HepG2 (cell line): ENCODE data around the gene LRRC73. TPM values are rescaled to one million over a fixed set of nuclear protein-coding genes. Genes with fewer than 3 reads are reported as not detected.
A peak's percentile ranks its signal among the peaks of the same experiment; 100 is the strongest.

ENCODE experiments used
- ATF1 ChIP-seq: IDR thresholded peaks from 2 replicates; pipeline ENCODE4 v1.6.1; 2016; ENCODE audit warnings: mild to moderate bottlenecking, control low read depth
- ATM ChIP-seq: fragments of 450-650 bp; IDR thresholded peaks from 2 replicates; pipeline ENCODE4 v1.7.1; 2017; ENCODE audit warnings: mild to moderate bottlenecking, borderline replicate concordance
- GABPB1 ChIP-seq: IDR thresholded peaks from 2 replicates; pipeline ENCODE4 v1.6.1; 2016; ENCODE audit warnings: mild to moderate bottlenecking, missing genetic modification reagents, moderate library complexity, missing compliant biosample characterization
- GTF3A ChIP-seq: sonication (generic); formaldehyde crosslinking; conservative IDR thresholded peaks from 2 replicates; pipeline ENCODE4 v1.4.0; 2020; ENCODE audit warnings: mild to moderate bottlenecking, missing genetic modification reagents
- IKZF1 ChIP-seq: fragments of 450-650 bp; IDR thresholded peaks from 2 replicates; pipeline ENCODE4 v1.7.1; 2016
- KDM2A ChIP-seq: sonication (generic); formaldehyde crosslinking; IDR thresholded peaks from 2 replicates; pipeline ENCODE4 v1.4.0; 2020; ENCODE audit warnings: low read depth, missing genetic modification reagents, borderline replicate concordance
- KLF15 ChIP-seq: sonication (generic); formaldehyde crosslinking; IDR thresholded peaks from 2 replicates; pipeline ENCODE4 v1.8.1; 2023; ENCODE audit warnings: borderline replicate concordance, mild to moderate bottlenecking, inconsistent platforms, missing genetic modification reagents, mixed read lengths
- MTF1 ChIP-seq: sonication (generic); formaldehyde crosslinking; IDR thresholded peaks from 2 replicates; pipeline ENCODE4 v1.5.0; 2020; ENCODE audit warnings: missing genetic modification reagents
- NFATC3 ChIP-seq: sonication (generic); formaldehyde crosslinking; IDR thresholded peaks from 2 replicates; pipeline ENCODE4 v1.5.1; 2020; ENCODE audit warnings: mild to moderate bottlenecking, missing genetic modification reagents
- SNAPC2 ChIP-seq: sonication (generic); formaldehyde crosslinking; IDR thresholded peaks from 2 replicates; pipeline ENCODE4 v1.8.1; 2022; ENCODE audit warnings: mild to moderate bottlenecking, missing genetic modification reagents
- TCF7L2 ChIP-seq: IDR thresholded peaks from 2 replicates; pipeline ENCODE4 v1.6.1; 2011; ENCODE audit warnings: mild to moderate bottlenecking, low read depth, low read length, moderate library complexity
- U2AF1 ChIP-seq: fragments of 200-400 bp; formaldehyde crosslinking; optimal IDR thresholded peaks from 2 replicates; pipeline ENCODE3; 2017; ENCODE audit warnings: mild to moderate bottlenecking, low read depth, low read length
- YEATS4 ChIP-seq: sonication (generic); formaldehyde crosslinking; IDR thresholded peaks from 2 replicates; pipeline ENCODE4 v1.4.0; 2020; ENCODE audit warnings: missing genetic modification reagents, borderline replicate concordance
- ZFAT ChIP-seq: sonication (generic); formaldehyde crosslinking; conservative IDR thresholded peaks from 2 replicates; pipeline ENCODE4 v1.8.1; 2023; ENCODE audit warnings: missing genetic modification reagents, inconsistent platforms
- ZMYM3 ChIP-seq: sonication (generic); formaldehyde crosslinking; IDR thresholded peaks from 2 replicates; pipeline ENCODE4 v1.5.1; 2020; ENCODE audit warnings: mild to moderate bottlenecking, missing genetic modification reagents
- ZNF143 ChIP-seq: sonication (generic); formaldehyde crosslinking; IDR thresholded peaks from 2 replicates; pipeline ENCODE4 v1.4.0; 2020; ENCODE audit warnings: missing genetic modification reagents
- ZNF292 ChIP-seq: sonication (generic); formaldehyde crosslinking; IDR thresholded peaks from 2 replicates; pipeline ENCODE4 v1.8.1; 2022; ENCODE audit warnings: mild to moderate bottlenecking, low read depth, missing genetic modification reagents, borderline replicate concordance
- ZNF317 ChIP-seq: sonication (generic); formaldehyde crosslinking; IDR thresholded peaks from 2 replicates; pipeline ENCODE4 v1.5.0; 2020; ENCODE audit warnings: mild to moderate bottlenecking, missing genetic modification reagents
- ZNF337 ChIP-seq: sonication (generic); formaldehyde crosslinking; IDR thresholded peaks from 2 replicates; pipeline ENCODE4 v1.5.1; 2020; ENCODE audit warnings: missing genetic modification reagents, low read depth, mild to moderate bottlenecking, borderline replicate concordance
- ZNF382 ChIP-seq: sonication (generic); formaldehyde crosslinking; IDR thresholded peaks from 2 replicates; pipeline ENCODE4 v1.5.0; 2020; ENCODE audit warnings: missing genetic modification reagents, mild to moderate bottlenecking, borderline replicate concordance
- ZNF431 ChIP-seq: sonication (generic); formaldehyde crosslinking; IDR thresholded peaks from 2 replicates; pipeline ENCODE4 v1.9.0; 2022; ENCODE audit warnings: missing genetic modification reagents, low read depth, mild to moderate bottlenecking, borderline replicate concordance
- ZNF672 ChIP-seq: sonication (generic); formaldehyde crosslinking; IDR thresholded peaks from 2 replicates; pipeline ENCODE4 v1.8.1; 2022; ENCODE audit warnings: missing genetic modification reagents
- ZNF713 ChIP-seq: sonication (generic); formaldehyde crosslinking; IDR thresholded peaks from 2 replicates; pipeline ENCODE4 v1.4.0; 2020; ENCODE audit warnings: mild to moderate bottlenecking, missing genetic modification reagents
- polyA plus RNA-seq, 8 experiments: library from polyadenylated mRNA; depleted of rRNA in 3 of 8; stranded (reverse) in 7 of 8; unstranded in 1 of 8; fragments of >200 nt; fragmentation: Illumina TruSeq in 4 of 8; extraction: Trizol in 4 of 8; gene quantifications; 2 replicates each; pipeline versions ENCODE4 v1.2.1 to v1.2.3, GENCODE V29; 2011 to 2016; ENCODE audit warnings: low read depth in 4 of 8, missing spikeins in 1 of 8, mixed read lengths in 1 of 8; ENCODE audit not compliant: insufficient read depth in 1 of 8
- total RNA-seq, 5 experiments: library from RNA; depleted of rRNA; stranded (reverse); fragments of >200 nt; fragmentation: Illumina TruSeq; extraction: Trizol; gene quantifications; 2 replicates each; pipeline ENCODE4 v1.2.3, GENCODE V29; 2016; ENCODE audit warnings: low read depth in 1 of 5
- TF ChIP-seq, protein P1 (sequence below): IDR thresholded peaks from 2 replicates; pipeline ENCODE4 v1.6.1; 2016; ENCODE audit warnings: mild to moderate bottlenecking
- TF ChIP-seq, protein P2 (sequence below): fragments of 450-650 bp; IDR thresholded peaks from 2 replicates; pipeline ENCODE4 v1.6.1; 2016
- TF ChIP-seq, protein P3 (sequence below): sonication (generic); formaldehyde crosslinking; IDR thresholded peaks from 2 replicates; pipeline ENCODE4 v1.5.1; 2020; ENCODE audit warnings: missing genetic modification reagents, mild to moderate bottlenecking, borderline replicate concordance
- TF ChIP-seq, protein P4 (sequence below): IDR thresholded peaks from 2 replicates; pipeline ENCODE4 v1.6.1; 2016; ENCODE audit warnings: missing genetic modification reagents, missing compliant biosample characterization

The LRRC73 gene
- total and polyA plus RNA-seq, 2 of the 13 experiments (the other 11 are each of a cell fraction or from before 2014, with no cell fraction given), result 0.11 to 0.12 TPM

DNA sequence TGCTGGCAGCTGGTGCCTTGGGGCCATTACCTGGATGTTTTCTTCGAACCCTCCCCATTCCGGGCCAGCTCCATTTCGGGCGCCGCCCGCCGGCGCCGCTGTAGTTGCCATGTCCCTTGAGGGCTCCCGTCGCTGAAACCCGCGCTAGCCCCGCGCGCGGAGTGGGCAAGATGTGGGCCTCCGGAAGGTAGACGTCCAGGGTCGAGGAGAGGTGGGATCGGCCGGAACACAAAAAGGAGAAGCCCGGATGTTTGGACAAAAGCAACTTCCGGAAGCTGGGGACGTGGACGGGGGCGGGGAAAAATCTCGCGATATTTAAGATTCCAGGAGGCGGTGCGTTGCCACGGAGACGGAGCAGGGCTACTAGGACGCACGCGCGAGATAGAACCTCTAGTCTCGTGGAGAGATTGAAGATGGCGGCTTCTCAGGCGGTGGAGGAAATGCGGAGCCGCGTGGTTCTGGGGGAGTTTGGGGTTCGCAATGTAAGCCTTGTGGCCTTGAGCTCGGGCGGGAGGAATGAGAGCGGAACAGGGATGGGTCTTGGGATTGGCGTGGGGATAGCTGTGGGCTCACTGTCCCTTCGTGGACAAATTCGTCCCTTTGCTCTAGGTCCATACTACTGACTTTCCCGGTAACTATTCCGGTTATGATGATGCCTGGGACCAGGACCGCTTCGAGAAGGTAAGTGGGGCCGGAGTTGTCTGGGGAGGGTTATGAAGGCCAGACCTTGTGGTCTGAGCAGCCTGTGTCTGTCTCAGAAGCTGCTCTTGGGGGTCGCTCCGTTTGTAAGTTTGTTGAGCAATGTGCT lies 6.8 kb upstream of the LRRC73 start, which contains the start of the genes POLR1C and YIPF3 (continued):
- peak; percentile 97 for TF ChIP-seq GABPB1 (CRISPR knock-in tag)
- TF ChIP-seq ZNF337 (CRISPR knock-in tag), result peak; percentile 97
- TF ChIP-seq TCF7L2, result no peak
- no peak for TF ChIP-seq ZMYM3 (CRISPR knock-in tag)
- TF ChIP-seq, protein P1, sequence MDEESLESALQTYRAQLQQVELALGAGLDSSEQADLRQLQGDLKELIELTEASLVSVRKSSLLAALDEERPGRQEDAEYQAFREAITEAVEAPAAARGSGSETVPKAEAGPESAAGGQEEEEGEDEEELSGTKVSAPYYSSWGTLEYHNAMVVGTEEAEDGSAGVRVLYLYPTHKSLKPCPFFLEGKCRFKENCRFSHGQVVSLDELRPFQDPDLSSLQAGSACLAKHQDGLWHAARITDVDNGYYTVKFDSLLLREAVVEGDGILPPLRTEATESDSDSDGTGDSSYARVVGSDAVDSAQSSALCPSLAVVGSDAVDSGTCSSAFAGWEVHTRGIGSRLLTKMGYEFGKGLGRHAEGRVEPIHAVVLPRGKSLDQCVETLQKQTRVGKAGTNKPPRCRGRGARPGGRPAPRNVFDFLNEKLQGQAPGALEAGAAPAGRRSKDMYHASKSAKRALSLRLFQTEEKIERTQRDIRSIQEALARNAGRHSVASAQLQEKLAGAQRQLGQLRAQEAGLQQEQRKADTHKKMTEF (CRISPR knock-in tag), result peak; percentile 91
- TF ChIP-seq ZFAT (CRISPR knock-in tag), result no peak
- TF ChIP-seq YEATS4, result peak; percentile 98
- TF ChIP-seq KLF15, result no peak; the same call in 1 of the 2 replicates
- no peak for TF ChIP-seq IKZF1
- peak; percentile 56; the same call in 1 of the 2 replicates for TF ChIP-seq ZNF143 (CRISPR knock-in tag)
- TF ChIP-seq ZNF431 (CRISPR knock-in tag), result peak; percentile 81; the same call in 1 of the 2 replicates
- TF ChIP-seq ZNF317, result peak; percentile 60; the same call in 1 of the 2 replicates
- TF ChIP-seq ZNF292 (CRISPR knock-in tag), result no peak
- no peak for TF ChIP-seq MTF1 (CRISPR knock-in tag)
- peak; percentile 91; the same call in 1 of the 2 replicates for TF ChIP-seq NFATC3 (CRISPR knock-in tag)
- no peak for TF ChIP-seq ZNF382 (CRISPR knock-in tag)
- TF ChIP-seq U2AF1, result peak; percentile 96
- TF ChIP-seq SNAPC2 (CRISPR knock-in tag), result no peak
- peak; percentile 91 for TF ChIP-seq KDM2A
- no peak for TF ChIP-seq ATM
- no peak for TF ChIP-seq ZNF672 (CRISPR knock-in tag)
- TF ChIP-seq, protein P2, sequence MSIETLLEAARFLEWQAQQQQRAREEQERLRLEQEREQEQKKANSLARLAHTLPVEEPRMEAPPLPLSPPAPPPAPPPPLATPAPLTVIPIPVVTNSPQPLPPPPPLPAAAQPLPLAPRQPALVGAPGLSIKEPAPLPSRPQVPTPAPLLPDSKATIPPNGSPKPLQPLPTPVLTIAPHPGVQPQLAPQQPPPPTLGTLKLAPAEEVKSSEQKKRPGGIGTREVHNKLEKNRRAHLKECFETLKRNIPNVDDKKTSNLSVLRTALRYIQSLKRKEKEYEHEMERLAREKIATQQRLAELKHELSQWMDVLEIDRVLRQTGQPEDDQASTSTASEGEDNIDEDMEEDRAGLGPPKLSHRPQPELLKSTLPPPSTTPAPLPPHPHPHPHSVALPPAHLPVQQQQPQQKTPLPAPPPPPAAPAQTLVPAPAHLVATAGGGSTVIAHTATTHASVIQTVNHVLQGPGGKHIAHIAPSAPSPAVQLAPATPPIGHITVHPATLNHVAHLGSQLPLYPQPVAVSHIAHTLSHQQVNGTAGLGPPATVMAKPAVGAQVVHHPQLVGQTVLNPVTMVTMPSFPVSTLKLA, result peak; percentile 84
- peak; percentile 91; the same call in 1 of the 2 replicates for TF ChIP-seq GTF3A (CRISPR knock-in tag)
- TF ChIP-seq, protein P3, sequence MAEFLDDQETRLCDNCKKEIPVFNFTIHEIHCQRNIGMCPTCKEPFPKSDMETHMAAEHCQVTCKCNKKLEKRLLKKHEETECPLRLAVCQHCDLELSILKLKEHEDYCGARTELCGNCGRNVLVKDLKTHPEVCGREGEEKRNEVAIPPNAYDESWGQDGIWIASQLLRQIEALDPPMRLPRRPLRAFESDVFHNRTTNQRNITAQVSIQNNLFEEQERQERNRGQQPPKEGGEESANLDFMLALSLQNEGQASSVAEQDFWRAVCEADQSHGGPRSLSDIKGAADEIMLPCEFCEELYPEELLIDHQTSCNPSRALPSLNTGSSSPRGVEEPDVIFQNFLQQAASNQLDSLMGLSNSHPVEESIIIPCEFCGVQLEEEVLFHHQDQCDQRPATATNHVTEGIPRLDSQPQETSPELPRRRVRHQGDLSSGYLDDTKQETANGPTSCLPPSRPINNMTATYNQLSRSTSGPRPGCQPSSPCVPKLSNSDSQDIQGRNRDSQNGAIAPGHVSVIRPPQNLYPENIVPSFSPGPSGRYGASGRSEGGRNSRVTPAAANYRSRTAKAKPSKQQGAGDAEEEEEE, result no peak
- no peak; the same call in 1 of the 2 replicates for TF ChIP-seq ATF1 (CRISPR knock-in tag)
- peak; percentile 71; the same call in 1 of the 2 replicates for TF ChIP-seq ZNF713 (CRISPR knock-in tag)
- TF ChIP-seq, protein P4, sequence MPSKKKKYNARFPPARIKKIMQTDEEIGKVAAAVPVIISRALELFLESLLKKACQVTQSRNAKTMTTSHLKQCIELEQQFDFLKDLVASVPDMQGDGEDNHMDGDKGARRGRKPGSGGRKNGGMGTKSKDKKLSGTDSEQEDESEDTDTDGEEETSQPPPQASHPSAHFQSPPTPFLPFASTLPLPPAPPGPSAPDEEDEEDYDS (CRISPR knock-in tag), result peak; percentile 83
